ENCODE measurements around the gene UBALD2. TPM values are rescaled to one million over a fixed set of nuclear protein-coding genes. Genes with fewer than 3 reads are reported as not detected.

UBALD2 gene
- total and polyA plus RNA-seq, 8 donors, result 1.8 to 49.5 (median 38.7) TPM

DNA sequence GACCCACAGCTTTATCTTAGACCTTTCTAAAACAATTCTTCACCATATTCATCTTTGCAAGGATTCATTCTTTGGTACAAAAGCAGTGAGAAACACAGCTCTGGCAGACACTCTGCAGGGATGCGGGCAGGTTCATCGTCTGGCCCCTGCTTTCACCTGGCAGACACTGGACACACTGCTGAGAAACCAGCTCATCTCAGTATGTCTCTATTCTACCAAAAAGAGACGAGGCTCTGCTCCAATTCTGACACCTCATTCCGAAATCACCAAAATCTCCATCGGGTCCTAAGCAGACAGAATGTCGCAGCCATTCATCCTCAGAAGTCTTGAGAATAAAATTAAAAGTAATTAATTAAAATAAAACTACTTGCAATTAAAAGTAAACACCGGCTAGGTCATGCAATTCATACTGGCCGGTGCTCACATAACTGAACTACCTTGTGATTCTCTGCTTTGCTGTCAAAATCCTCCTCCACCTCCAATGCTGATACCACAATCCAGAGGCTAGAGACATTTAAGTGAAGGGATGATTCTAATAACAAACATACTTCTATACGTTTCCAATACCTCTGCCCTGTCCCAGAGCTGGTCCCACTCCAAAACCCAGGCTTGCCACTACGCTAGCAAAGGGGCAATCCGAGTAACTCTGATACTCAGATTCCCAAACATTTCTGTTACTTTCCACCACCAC is 26.2 kb upstream of the UBALD2 start:
- H3K27me3 ChIP-seq, result peaks cover 0 to 48% (median 9%) of the 10 kb centered on the region in 3 donors
- intact Hi-C loops (cut with DNase I; ENCODE audit: low total_unique reads), result no loop called here
- 58 to 68% (median 62%) methylated on average over 11 of the region's 11 CpGs for WGBS, 5 donors
- H3K4me3 ChIP-seq, result peak overlapping the region in 2 of 4 donors; percentile 55
- no peak for DNase-seq
- no peaks in the 10 kb centered on the region for H3K9me3 ChIP-seq
- no peaks in the 10 kb centered on the region for H3K36me3 ChIP-seq
- TF ChIP-seq, protein P1, sequence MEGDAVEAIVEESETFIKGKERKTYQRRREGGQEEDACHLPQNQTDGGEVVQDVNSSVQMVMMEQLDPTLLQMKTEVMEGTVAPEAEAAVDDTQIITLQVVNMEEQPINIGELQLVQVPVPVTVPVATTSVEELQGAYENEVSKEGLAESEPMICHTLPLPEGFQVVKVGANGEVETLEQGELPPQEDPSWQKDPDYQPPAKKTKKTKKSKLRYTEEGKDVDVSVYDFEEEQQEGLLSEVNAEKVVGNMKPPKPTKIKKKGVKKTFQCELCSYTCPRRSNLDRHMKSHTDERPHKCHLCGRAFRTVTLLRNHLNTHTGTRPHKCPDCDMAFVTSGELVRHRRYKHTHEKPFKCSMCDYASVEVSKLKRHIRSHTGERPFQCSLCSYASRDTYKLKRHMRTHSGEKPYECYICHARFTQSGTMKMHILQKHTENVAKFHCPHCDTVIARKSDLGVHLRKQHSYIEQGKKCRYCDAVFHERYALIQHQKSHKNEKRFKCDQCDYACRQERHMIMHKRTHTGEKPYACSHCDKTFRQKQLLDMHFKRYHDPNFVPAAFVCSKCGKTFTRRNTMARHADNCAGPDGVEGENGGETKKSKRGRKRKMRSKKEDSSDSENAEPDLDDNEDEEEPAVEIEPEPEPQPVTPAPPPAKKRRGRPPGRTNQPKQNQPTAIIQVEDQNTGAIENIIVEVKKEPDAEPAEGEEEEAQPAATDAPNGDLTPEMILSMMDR (IDR thresholded peaks at IDR 0.05), result no peak
- TF ChIP-seq POLR2A (IDR thresholded peaks at IDR 0.05), result no peak
- no peak for TF ChIP-seq EP300 (IDR thresholded peaks at IDR 0.05)
- TF ChIP-seq POLR2AphosphoS5 (IDR thresholded peaks at IDR 0.05), result no peak
- H3K4me1 ChIP-seq, result peaks cover 14 to 24% (median 23%) of the 10 kb centered on the region in 4 donors
- H3K27ac ChIP-seq, result peak overlapping the region in 3 of 5 donors; percentile 57 to 79 (median 74)

- no peaks in the 10 kb centered on the region for H3K9me3 ChIP-seq
- H3K36me3 ChIP-seq, result no peaks in the 10 kb centered on the region
- DNase-seq, result no peak
- H3K27ac ChIP-seq, result peak overlapping the region in 4 of 5 donors; percentile 23 to 79 (median 66)
- peak overlapping the region; percentile 53 to 60 (median 55) for H3K4me3 ChIP-seq
- intact Hi-C loops (cut with DNase I; ENCODE audit: low total_unique reads), result no loop called here
- TF ChIP-seq EP300 (IDR thresholded peaks at IDR 0.05) (no peak), POLR2AphosphoS5 (IDR thresholded peaks at IDR 0.05) (no peak), POLR2A (IDR thresholded peaks at IDR 0.05) (no peak)
- TF ChIP-seq, protein P1 (IDR thresholded peaks at IDR 0.05), result no peak
- WGBS, 5 donors, result 6 to 27% (median 7%) methylated on average over 4 to 75 of the region's 75 CpGs
- H3K4me1 ChIP-seq, result peaks cover 14 to 24% (median 23%) of the 10 kb centered on the region in 4 donors
- H3K27me3 ChIP-seq, result peaks cover 0 to 50% (median 9%) of the 10 kb centered on the region in 3 donors
These were observed 25.4 kb upstream of the UBALD2 start for GRCh38 chr17:76239538-76240274.

GRCh38 chr17:76240461-76241203 is 24.5 kb upstream of the UBALD2 start, which contains the start of gene RNF157:
Gene RNF157, minus strand, starts transcription at chr17:76240493. Its CDS starts 253 bp downstream, at chr17:76240240.
- Histone ChIP-seq H3K4me1 (peaks cover 14 to 24% (median 23%) of the 10 kb centered on the region in 4 donors), H3K27me3 (peaks cover 0 to 50% (median 9%) of the 10 kb centered on the region in 3 donors), H3K9me3 (no peaks in the 10 kb centered on the region), H3K27ac (peak within 1 kb of the TSS; percentile 22 to 79 (median 61)), H3K36me3 (no peaks in the 10 kb centered on the region), H3K4me3 (peak within 1 kb of the TSS; percentile 53 to 74 (median 58))
- peak; percentile 66 to 87 for DNase-seq
- TF ChIP-seq POLR2A (IDR thresholded peaks at IDR 0.05) (no peak), POLR2AphosphoS5 (IDR thresholded peaks at IDR 0.05) (peak in 2 of 3 donors; percentile 2 to 5), EP300 (IDR thresholded peaks at IDR 0.05) (no peak)
- TF ChIP-seq, protein P1 (IDR thresholded peaks at IDR 0.05), result no peak
- 0 to 2% (median 1%) methylated on average over 13 to 102 of the region's 102 CpGs for WGBS, 5 donors
- intact Hi-C loops (cut with DNase I; ENCODE audit: low total_unique reads), result no loop called here

- WGBS, 5 donors, result 10 to 12% (median 12%) methylated on average over 12 of the region's 12 CpGs
- TF ChIP-seq POLR2A (IDR thresholded peaks at IDR 0.05) (no peak), POLR2AphosphoS5 (IDR thresholded peaks at IDR 0.05) (no peak), EP300 (IDR thresholded peaks at IDR 0.05) (no peak)
- TF ChIP-seq, protein P1 (IDR thresholded peaks at IDR 0.05), result no peak
- H3K4me3 ChIP-seq, result peak overlapping the region; percentile 53 to 74 (median 58)
These were observed 24.0 kb upstream of the UBALD2 start for GRCh38 chr17:76241204-76241538.

More at GRCh38 chr17:76241204-76241538, 24.0 kb upstream of the UBALD2 start:
- H3K36me3 ChIP-seq, result no peaks in the 10 kb centered on the region
- intact Hi-C loops (cut with DNase I; ENCODE audit: low total_unique reads), result no loop called here
- H3K27me3 ChIP-seq, result peaks cover 0 to 50% (median 9%) of the 10 kb centered on the region in 3 donors
- DNase-seq, result peak in 1 of 2 donors; percentile 48
- no peaks in the 10 kb centered on the region for H3K9me3 ChIP-seq
- H3K4me1 ChIP-seq, result peaks cover 14 to 24% (median 23%) of the 10 kb centered on the region in 4 donors
- H3K27ac ChIP-seq, result peak overlapping the region; percentile 22 to 78 (median 61)
